Measurements from ENCODE around the gene FYB1.
"Not testable (repeated sequence)": the region's sequence is repeated elsewhere in the genome, so short reads cannot be mapped to it uniquely, and the experiment has no call there.

- TF ChIP-seq CTCF (conservative IDR thresholded peaks at IDR 0.05; ENCODE audit: low read length); EZH2phosphoT487 (IDR thresholded peaks at IDR 0.05; ENCODE audit: borderline replicate concordance, low read depth, low read length): not testable (repeated sequence)
Measured at GRCh38 chr5:39234494-39234893, 15.1 kb upstream of the FYB1 start.
